ENCODE measurements around the gene CAB39.

CAB39 gene

DNA sequence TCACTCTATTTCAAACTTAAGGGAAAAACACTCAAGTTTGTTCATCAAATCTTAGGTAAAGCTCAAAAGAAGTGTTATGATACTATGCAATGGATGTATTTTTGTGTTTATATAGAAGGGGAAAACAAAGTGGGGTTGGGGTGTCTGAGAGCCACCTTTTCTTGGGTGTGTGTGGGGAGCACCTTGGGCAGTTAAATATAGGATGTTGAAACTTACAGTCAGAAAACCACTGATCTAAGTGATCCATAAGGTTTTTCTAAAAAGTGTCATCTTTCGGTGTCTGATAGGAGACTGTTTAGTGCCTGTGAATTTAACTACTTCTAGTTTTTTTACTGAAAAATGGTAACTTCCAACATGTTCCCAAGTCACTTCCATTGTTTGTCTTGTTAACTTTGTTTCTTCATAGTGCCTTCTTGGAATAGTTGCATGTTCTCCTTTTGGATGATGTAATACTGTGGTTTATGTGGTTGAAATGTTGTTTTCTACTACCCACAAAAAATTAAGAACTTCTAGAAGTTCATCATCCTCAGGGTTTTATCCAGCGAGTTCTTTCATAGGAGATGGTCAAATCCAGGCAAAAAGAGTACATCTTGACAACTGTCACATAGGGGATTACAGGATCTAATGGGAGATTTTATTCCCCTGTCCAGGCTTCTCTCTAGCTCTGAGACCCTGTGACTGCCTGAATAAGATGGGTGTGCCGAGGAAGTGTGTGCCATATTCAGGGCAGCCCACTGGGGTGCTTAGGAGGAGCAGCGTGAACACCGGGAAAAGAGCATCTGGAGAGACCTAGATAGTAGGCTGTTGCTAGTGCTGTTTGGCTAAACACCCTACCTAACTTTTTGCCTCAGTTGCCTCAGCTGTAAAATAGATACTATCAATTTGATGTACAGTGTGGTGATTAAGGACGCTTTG is 46.2 kb downstream of the CAB39 start:
- peak; percentile 93 for DNase-seq (ENCODE audit: low read depth)
- H3K4me3 ChIP-seq (replicated peaks; ENCODE audit: low read depth, low read length), result no peak overlapping the region
- no peak for TF ChIP-seq CTCF (IDR thresholded peaks at IDR 0.05; ENCODE audit: low read length, missing control alignments)

DNA sequence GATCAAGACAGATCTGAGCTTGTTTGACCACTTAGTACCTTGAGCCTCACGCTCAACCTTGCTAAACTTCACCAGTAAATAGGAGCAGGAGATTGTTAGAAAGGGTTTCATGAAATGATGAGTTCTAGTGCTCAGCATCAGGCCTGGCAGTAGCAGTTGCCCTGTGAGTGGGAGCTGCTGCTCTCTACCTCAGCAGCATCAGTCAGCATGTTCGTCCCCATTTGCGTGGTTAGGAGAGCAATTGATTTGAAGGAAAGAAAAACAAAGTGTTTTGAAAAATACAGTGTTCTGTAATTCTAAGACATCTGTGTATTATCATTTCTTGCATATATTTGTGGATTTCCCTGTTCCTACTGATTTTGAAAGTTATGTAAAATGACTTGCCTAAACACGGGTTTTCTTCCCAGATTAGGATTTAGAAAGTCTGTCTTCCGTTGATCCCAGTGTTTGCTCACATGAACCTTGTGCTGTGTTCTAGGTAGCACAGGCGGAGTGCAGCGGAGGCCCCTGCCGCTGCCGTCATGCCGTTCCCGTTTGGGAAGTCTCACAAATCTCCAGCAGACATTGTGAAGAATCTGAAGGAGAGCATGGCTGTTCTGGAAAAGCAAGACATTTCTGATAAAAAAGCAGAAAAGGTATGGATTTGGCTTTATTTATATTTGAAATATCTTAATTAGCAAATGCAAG is 47.0 kb downstream of the CAB39 start:
- DNase-seq (ENCODE audit: low read depth), result peak; percentile 55
- no peak for TF ChIP-seq CTCF (IDR thresholded peaks at IDR 0.05; ENCODE audit: low read length, missing control alignments)

DNA sequence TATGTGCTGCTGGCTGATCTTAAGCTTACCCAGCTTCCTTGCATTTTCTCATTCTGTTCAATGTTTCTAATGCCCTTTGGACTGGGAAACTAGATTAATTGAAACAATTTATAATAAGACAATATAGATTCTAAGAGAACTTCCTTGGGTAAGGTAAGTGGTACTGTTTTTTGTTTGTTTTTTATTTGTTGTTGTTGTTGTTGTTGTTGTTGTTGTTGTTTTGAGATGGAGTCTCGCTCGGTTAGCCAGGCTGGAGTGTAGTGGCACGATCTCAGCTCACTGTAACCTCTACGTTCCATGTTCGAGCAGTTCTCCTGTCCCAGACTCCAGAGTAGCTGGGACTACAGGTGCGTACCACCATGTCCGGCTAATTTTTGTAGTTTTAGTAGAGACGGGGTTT is 49.1 kb downstream of the CAB39 start:
- TF ChIP-seq CTCF (IDR thresholded peaks at IDR 0.05; ENCODE audit: low read length, missing control alignments), result no peak
- no peak overlapping the region for H3K4me3 ChIP-seq (replicated peaks; ENCODE audit: low read depth, low read length)
- no peak for DNase-seq (ENCODE audit: low read depth)

More for the DNA sequence above, 47.0 kb downstream of the CAB39 start:
- no peak overlapping the region for H3K4me3 ChIP-seq (replicated peaks; ENCODE audit: low read depth, low read length)

GRCh38 chr2:230762317-230762896 is 49.8 kb downstream of the CAB39 start:
- DNase-seq (ENCODE audit: low read depth), result no peak
- peak; percentile 70 for TF ChIP-seq CTCF (IDR thresholded peaks at IDR 0.05; ENCODE audit: low read length, missing control alignments)

DNA sequence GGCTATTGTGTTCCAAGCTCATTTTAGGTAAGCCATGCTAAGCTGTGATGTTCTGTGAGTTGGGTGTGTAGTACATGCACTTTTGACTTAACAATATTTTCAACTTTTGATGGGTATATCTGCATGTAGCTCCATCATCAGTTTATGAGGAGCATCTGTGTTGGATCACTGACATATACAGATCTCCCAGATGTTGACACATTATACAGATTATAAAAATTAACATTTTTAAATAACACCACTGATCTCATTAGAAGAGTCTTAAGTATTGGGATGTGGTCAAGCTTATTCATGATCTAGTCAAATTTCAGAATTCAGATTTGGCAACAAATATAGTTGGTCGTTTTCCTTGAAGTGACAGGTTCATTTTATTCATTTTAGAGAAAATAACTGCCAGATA is 51.7 kb downstream of the CAB39 start:
- TF ChIP-seq CTCF (IDR thresholded peaks at IDR 0.05; ENCODE audit: low read length, missing control alignments), result no peak
- H3K4me3 ChIP-seq (replicated peaks; ENCODE audit: low read depth, low read length), result no peak overlapping the region
- DNase-seq (ENCODE audit: low read depth), result no peak

More at GRCh38 chr2:230762317-230762896, 49.8 kb downstream of the CAB39 start:
- no peak overlapping the region for H3K4me3 ChIP-seq (replicated peaks; ENCODE audit: low read depth, low read length)

- peak; percentile 24 for TF ChIP-seq CTCF (IDR thresholded peaks at IDR 0.05; ENCODE audit: low read length, missing control alignments)
- H3K4me3 ChIP-seq (replicated peaks; ENCODE audit: low read depth, low read length), result no peak overlapping the region
- DNase-seq (ENCODE audit: low read depth), result peak; percentile 95
Observed at GRCh38 chr2:230765611-230766300, 53.1 kb downstream of the CAB39 start.

All from fibroblast of pulmonary artery (primary cell).